Esophagus muscularis mucosa (tissue), 4 donors: ENCODE measurements around the gene TMEM167B. TPM values are rescaled to one million over a fixed set of nuclear protein-coding genes. Genes with fewer than 3 reads are reported as not detected.
"Not testable (repeated sequence)": the region's sequence is repeated elsewhere in the genome, so short reads cannot be mapped to it uniquely, and the experiment has no call there.

ENCODE experiments used
- DNase-seq: peaks from one replicate; pipeline ENCODE4 v3.0.0-alpha.2; 2017; ENCODE audit errors: extremely low spot score
- H3K27ac ChIP-seq, 4 donors: fragments of 200-600 bp; sonication (generic); replicated peaks in 1 of 4; 1 replicate in 3 of 4; 2 replicates in 1 of 4; pipeline ENCODE4 v1.5.1; 2016 to 2019; ENCODE audit warnings: mild to moderate bottlenecking in 1 of 4
- H3K27me3 ChIP-seq, 4 donors: fragments of 200-600 bp; sonication (generic); one replicate each; pipeline versions ENCODE4 v1.5.1 to v1.6.0; 2016 to 2019
- H3K36me3 ChIP-seq, 4 donors: fragments of 200-600 bp; sonication (generic); one replicate each; pipeline ENCODE4 v1.5.1; 2016 to 2019
- H3K4me1 ChIP-seq, 4 donors: fragments of 200-600 bp; sonication (generic); one replicate each; pipeline ENCODE4 v1.5.1; 2016 to 2019
- H3K4me3 ChIP-seq, 4 donors: fragments of 200-600 bp; sonication (generic); 1 replicate in 2 of 4; 2 replicates in 2 of 4; pipeline ENCODE4 v1.5.1; 2016 to 2019; ENCODE audit warnings: mild to moderate bottlenecking in 4 of 4, moderate library complexity in 1 of 4
- H3K9me3 ChIP-seq, 4 donors: fragments of 200-600 bp; sonication (generic); 1 replicate in 3 of 4; 2 replicates in 1 of 4; pipeline ENCODE4 v1.5.1; 2016 to 2019
- EP300 ChIP-seq: sonication (generic); formaldehyde crosslinking; IDR thresholded peaks from one replicate; pipeline ENCODE4 v1.6.1; 2017; ENCODE audit warnings: antibody characterized with exemption
- POLR2A ChIP-seq: fragments of 450-650 bp; IDR thresholded peaks from one replicate; pipeline ENCODE4 v1.6.1; 2017; ENCODE audit warnings: antibody characterized with exemption, moderate library complexity, mild to moderate bottlenecking, low read depth
- POLR2AphosphoS5 ChIP-seq, 2 donors: sonication (generic); formaldehyde crosslinking; IDR thresholded peaks; one replicate each; pipeline ENCODE4 v1.6.1; 2017; ENCODE audit warnings: antibody characterized with exemption in 2 of 2
- WGBS: methylation state at CpG from one replicate; pipeline ENCODE4 v1.1.5; 2018; 5-methylcytosine and 5-hydroxymethylcytosine counted together
- intact Hi-C: fragments of 100-400 bp; cut with DNase I; formaldehyde crosslinking; loops from one replicate; pipeline ENCODE4 v1.15.1; 2023
- total RNA-seq, 4 donors: library from RNA; depleted of rRNA; stranded (reverse); fragments of >200 nt; gene quantifications; one replicate each; pipeline versions ENCODE4 v1.1.0 to v1.2.1, GENCODE V29; 2016
- TF ChIP-seq, protein P1 (sequence below), 3 experiments: fragments of 200-600 bp in 2 of 3; fragments of 450-650 bp in 1 of 3; sonication (generic) in 2 of 3; IDR thresholded peaks; one replicate each; pipeline ENCODE4 v1.5.1; 2017 to 2019; ENCODE audit warnings: antibody characterized with exemption in 3 of 3, mild to moderate bottlenecking in 2 of 3, moderate library complexity in 1 of 3

TMEM167B gene
- total RNA-seq, 4 donors from 2014 or later = 24.9 to 35.3 (median 27.5) TPM

DNA sequence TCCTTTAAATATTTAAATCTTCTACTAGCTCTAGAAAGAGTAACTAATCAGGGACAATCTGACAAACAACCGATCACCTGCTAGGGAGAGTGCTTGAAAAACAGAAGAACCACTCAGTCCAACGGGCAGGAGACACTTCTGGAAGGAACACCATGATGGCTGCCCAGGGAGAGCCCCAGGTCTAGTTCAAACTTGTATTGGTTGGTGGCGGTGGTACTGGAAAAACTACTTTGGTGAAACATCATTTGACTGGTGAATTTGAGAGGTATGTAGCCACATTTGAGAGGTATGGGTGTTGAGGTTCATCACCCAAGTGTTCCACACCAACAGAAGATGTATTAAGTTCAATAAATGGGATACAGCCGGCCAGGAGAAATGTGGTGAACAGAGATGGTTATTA lies 43.9 kb upstream of the TMEM167B start:
- H3K4me3 ChIP-seq = no peak overlapping the region
- TF ChIP-seq EP300 = no peak
- TF ChIP-seq POLR2AphosphoS5 (IDR thresholded peaks at IDR 0.05) = no peak
- TF ChIP-seq, protein P1, sequence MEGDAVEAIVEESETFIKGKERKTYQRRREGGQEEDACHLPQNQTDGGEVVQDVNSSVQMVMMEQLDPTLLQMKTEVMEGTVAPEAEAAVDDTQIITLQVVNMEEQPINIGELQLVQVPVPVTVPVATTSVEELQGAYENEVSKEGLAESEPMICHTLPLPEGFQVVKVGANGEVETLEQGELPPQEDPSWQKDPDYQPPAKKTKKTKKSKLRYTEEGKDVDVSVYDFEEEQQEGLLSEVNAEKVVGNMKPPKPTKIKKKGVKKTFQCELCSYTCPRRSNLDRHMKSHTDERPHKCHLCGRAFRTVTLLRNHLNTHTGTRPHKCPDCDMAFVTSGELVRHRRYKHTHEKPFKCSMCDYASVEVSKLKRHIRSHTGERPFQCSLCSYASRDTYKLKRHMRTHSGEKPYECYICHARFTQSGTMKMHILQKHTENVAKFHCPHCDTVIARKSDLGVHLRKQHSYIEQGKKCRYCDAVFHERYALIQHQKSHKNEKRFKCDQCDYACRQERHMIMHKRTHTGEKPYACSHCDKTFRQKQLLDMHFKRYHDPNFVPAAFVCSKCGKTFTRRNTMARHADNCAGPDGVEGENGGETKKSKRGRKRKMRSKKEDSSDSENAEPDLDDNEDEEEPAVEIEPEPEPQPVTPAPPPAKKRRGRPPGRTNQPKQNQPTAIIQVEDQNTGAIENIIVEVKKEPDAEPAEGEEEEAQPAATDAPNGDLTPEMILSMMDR (IDR thresholded peaks at IDR 0.05) = no peak
- TF ChIP-seq POLR2A = no peak
- H3K27me3 ChIP-seq = no peaks in the 10 kb centered on the region
- H3K4me1 ChIP-seq = peaks cover 0 to 7% (median 4%) of the 10 kb centered on the region in 4 donors
- no peak for DNase-seq
- no peak overlapping the region for H3K27ac ChIP-seq
- no peaks in the 10 kb centered on the region for H3K36me3 ChIP-seq
- WGBS = 88% methylated on average over 4 of the region's 4 CpGs
- H3K9me3 ChIP-seq = no peaks in the 10 kb centered on the region
- intact Hi-C loops = no loop called here

DNA sequence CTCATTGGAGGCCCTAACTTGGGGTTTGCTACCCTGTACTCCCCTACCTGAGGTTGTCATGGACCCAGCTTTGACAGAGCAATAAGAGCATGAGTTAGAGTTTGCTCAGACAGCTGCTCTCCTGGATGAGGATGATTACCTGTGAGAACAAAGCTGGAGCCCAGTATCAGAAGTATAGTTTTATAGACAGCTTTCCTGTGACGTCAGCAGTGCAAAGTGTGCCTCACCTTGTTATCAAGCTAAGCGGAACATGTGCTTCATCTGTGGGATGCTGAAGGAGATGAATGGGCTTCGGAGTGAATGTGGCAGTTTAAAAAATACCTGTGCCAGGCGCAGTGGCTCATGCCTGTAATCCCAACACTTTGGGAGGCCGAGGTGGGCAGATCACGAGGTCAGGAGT lies 43.2 kb upstream of the TMEM167B start:
- no peak for TF ChIP-seq POLR2AphosphoS5 (IDR thresholded peaks at IDR 0.05)
- no peak for TF ChIP-seq EP300
- TF ChIP-seq, protein P1 (IDR thresholded peaks at IDR 0.05) = no peak
- no peaks in the 10 kb centered on the region for H3K27me3 ChIP-seq
- peaks cover 0 to 6% (median 3%) of the 10 kb centered on the region in 4 donors for H3K4me1 ChIP-seq
- no peaks in the 10 kb centered on the region for H3K36me3 ChIP-seq
- no peak for DNase-seq
- H3K4me3 ChIP-seq = no peak overlapping the region
- intact Hi-C loops = no loop called here
- H3K27ac ChIP-seq = no peak overlapping the region
- WGBS = 83% methylated on average over 6 of the region's 6 CpGs
- no peaks in the 10 kb centered on the region for H3K9me3 ChIP-seq

- Histone ChIP-seq H3K4me3 (no peak overlapping the region), H3K4me1 (no peaks in the 10 kb centered on the region), H3K27ac (no peak overlapping the region), H3K36me3 (no peaks in the 10 kb centered on the region), H3K9me3 (no peaks in the 10 kb centered on the region), H3K27me3 (no peaks in the 10 kb centered on the region)
- TF ChIP-seq POLR2AphosphoS5 (IDR thresholded peaks at IDR 0.05) (no peak), EP300 (no peak), POLR2A (no peak)
- TF ChIP-seq, protein P1 (IDR thresholded peaks at IDR 0.05) = no peak
- DNase-seq = no peak
- WGBS = 67% methylated on average over 2 of the region's 2 CpGs
- intact Hi-C loops = no loop called here
Observed at GRCh38 chr1:109048335-109048734, 42.2 kb upstream of the TMEM167B start.

GRCh38 chr1:109050228-109050995 lies 40.2 kb upstream of the TMEM167B start:
- H3K9me3 ChIP-seq = no peaks in the 10 kb centered on the region
- H3K36me3 ChIP-seq = no peaks in the 10 kb centered on the region
- H3K27me3 ChIP-seq = no peaks in the 10 kb centered on the region
- 82% methylated on average over 7 of the region's 7 CpGs for WGBS
- no peak for DNase-seq
- H3K27ac ChIP-seq = no peak overlapping the region
- H3K4me3 ChIP-seq = no peak overlapping the region
- H3K4me1 ChIP-seq = no peaks in the 10 kb centered on the region
- TF ChIP-seq POLR2AphosphoS5 (IDR thresholded peaks at IDR 0.05) (no peak), EP300 (no peak)
- TF ChIP-seq, protein P1 (IDR thresholded peaks at IDR 0.05) = no peak
- intact Hi-C loops = no loop called here

DNA sequence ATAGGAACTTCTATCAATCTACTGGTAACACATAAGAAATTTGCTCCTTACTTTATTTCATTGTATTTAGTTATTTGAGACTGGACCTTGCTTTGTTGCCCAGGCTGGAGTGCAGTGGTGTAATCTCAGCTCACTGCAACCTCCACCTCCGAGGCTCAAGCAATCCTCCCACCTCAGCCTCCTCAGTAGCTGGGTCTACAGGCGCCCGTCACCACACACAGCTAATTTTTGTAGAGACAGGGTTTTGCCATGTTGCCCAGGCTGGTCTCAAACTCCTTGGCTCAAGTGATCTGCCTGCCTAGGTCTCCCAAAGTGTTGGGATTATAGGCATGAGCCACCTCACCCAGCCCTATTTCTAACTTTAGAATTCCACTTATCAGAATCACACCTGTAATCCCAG lies 38.4 kb upstream of the TMEM167B start:
- H3K4me3 ChIP-seq, H3K36me3 ChIP-seq, DNase-seq, H3K27me3 ChIP-seq, intact Hi-C loops, H3K4me1 ChIP-seq, H3K27ac ChIP-seq, H3K9me3 ChIP-seq: not testable (repeated sequence)
- 91% methylated on average over 3 of the region's 3 CpGs for WGBS
